Measurements from ENCODE around the gene DIPK1C.

DIPK1C gene

DNA sequence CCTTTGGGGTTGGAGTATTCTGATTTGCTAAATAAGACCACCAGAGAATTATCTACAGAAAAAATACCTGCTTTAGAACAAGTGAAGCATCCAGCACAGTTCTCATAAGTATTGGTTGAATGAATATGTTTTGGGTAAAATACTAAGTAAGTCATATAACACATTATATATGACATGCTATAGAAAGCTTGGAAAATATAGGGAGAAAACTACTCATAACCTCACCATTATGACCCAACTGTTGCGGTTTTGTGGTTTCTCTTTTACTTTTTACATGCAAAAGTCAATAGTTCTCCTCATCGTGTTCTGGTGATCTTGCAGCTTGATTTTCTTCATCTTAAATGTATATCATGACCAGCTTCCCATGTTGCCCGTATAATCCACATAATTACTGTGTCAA lies 66.2 kb downstream of the DIPK1C start:
- no peak overlapping the region for H2AFZ ChIP-seq (ENCODE audit: insufficient read depth, low read length, poor library complexity)
- no peak overlapping the region for H3K27ac ChIP-seq (ENCODE audit: low read depth, low read length)
- no peak overlapping the region for H3K4me2 ChIP-seq (ENCODE audit: low read length)
- no peak overlapping the region for H2BK120ac ChIP-seq (ENCODE audit: insufficient read depth, low read length, poor library complexity)
- H2BK5ac ChIP-seq (ENCODE audit: low read depth, low read length, poor library complexity), result no peak overlapping the region
- no peaks in the 10 kb centered on the region for H3K4me1 ChIP-seq (ENCODE audit: control insufficient read depth in 1 of 2, insufficient read depth in 2 of 2, low read length in 2 of 2)
- H3K79me2 ChIP-seq (ENCODE audit: control insufficient read depth, insufficient read depth, low read length, poor library complexity), result no peaks in the 10 kb centered on the region
- H3K23ac ChIP-seq (ENCODE audit: low read length), result no peak overlapping the region
- peaks cover 2% of the 10 kb centered on the region for H3K9me3 ChIP-seq (ENCODE audit: insufficient read depth, low read depth, low read length)
- WGBS (ENCODE audit: extremely low coverage, insufficient coverage, insufficient read length), result no CpG with 5 or more reads among the region's 3 CpGs
- no peak overlapping the region for H4K91ac ChIP-seq (ENCODE audit: low read depth, low read length)
- H3K27me3 ChIP-seq (ENCODE audit: insufficient read depth, low read length), result no peaks in the 10 kb centered on the region
- H4K12ac ChIP-seq (ENCODE audit: low read depth, low read length), result no peak overlapping the region
- no peak overlapping the region for H3K14ac ChIP-seq (ENCODE audit: low read length)
- DNase-seq, result no peak
- no peak overlapping the region for H3K4ac ChIP-seq (ENCODE audit: low read depth, low read length)
- H3K18ac ChIP-seq (ENCODE audit: low read length), result no peak overlapping the region
- no peak overlapping the region for H2AK5ac ChIP-seq (ENCODE audit: low read length)
- H3K36me3 ChIP-seq (ENCODE audit: control insufficient read depth in 1 of 2, insufficient read depth in 2 of 2, low read length in 2 of 2), result no peaks in the 10 kb centered on the region
- H3K4me3 ChIP-seq (ENCODE audit: low read depth, low read length), result no peak overlapping the region
- no peak overlapping the region for H4K8ac ChIP-seq (ENCODE audit: low read depth, low read length)
- H3K79me1 ChIP-seq (ENCODE audit: low read length), result no peaks in the 10 kb centered on the region
- no peak overlapping the region for H3K9ac ChIP-seq (ENCODE audit: low read length)
- H2BK12ac ChIP-seq (ENCODE audit: low read length), result no peak overlapping the region

DNA sequence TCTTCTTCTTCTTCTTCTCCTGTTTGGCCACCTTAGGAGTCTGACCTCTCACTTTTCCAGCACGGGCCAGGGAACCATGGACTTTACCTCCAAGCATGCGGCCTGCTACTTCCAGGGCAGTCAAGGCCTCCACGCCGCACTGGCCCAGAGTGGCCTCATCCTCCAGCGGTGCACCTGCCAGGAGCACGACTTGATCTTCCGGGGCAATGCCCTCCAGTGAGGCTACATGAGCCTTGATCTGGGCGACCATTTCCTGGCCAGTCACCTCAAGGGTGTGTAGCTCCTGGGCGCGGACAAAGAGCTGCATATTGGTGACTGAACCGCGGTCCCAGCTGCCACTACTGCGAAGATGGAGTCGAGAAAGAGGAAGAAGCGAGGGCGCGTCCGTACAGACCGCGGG lies 67.1 kb downstream of the DIPK1C start:
- Histone ChIP-seq H3K9ac (ENCODE audit: low read length) (no peak overlapping the region), H3K18ac (ENCODE audit: low read length) (no peak overlapping the region), H3K4me1 (ENCODE audit: control insufficient read depth in 1 of 2, insufficient read depth in 2 of 2, low read length in 2 of 2) (no peaks in the 10 kb centered on the region), H3K79me2 (ENCODE audit: control insufficient read depth, insufficient read depth, low read length, poor library complexity) (no peaks in the 10 kb centered on the region), H3K4me2 (ENCODE audit: low read length) (no peak overlapping the region), H3K4ac (ENCODE audit: low read depth, low read length) (no peak overlapping the region), H3K27ac (ENCODE audit: low read depth, low read length) (no peak overlapping the region), H4K12ac (ENCODE audit: low read depth, low read length) (no peak overlapping the region), H2AFZ (ENCODE audit: insufficient read depth, low read length, poor library complexity) (no peak overlapping the region), H3K14ac (ENCODE audit: low read length) (no peak overlapping the region), H2BK120ac (ENCODE audit: insufficient read depth, low read length, poor library complexity) (no peak overlapping the region), H2AK5ac (ENCODE audit: low read length) (no peak overlapping the region), H3K27me3 (ENCODE audit: insufficient read depth, low read length) (no peaks in the 10 kb centered on the region), H3K23ac (ENCODE audit: low read length) (no peak overlapping the region), H2BK12ac (ENCODE audit: low read length) (no peak overlapping the region), H3K36me3 (ENCODE audit: control insufficient read depth in 1 of 2, insufficient read depth in 2 of 2, low read length in 2 of 2) (no peaks in the 10 kb centered on the region), H2BK5ac (ENCODE audit: low read depth, low read length, poor library complexity) (no peak overlapping the region), H3K79me1 (ENCODE audit: low read length) (no peaks in the 10 kb centered on the region), H4K8ac (ENCODE audit: low read depth, low read length) (no peak overlapping the region), H3K4me3 (ENCODE audit: low read depth, low read length) (no peak overlapping the region), H3K9me3 (ENCODE audit: insufficient read depth, low read depth, low read length) (no peaks in the 10 kb centered on the region), H4K91ac (ENCODE audit: low read depth, low read length) (no peak overlapping the region)
- no CpG with 5 or more reads among the region's 20 CpGs for WGBS (ENCODE audit: extremely low coverage, insufficient coverage, insufficient read length)
- no peak for DNase-seq

DNA sequence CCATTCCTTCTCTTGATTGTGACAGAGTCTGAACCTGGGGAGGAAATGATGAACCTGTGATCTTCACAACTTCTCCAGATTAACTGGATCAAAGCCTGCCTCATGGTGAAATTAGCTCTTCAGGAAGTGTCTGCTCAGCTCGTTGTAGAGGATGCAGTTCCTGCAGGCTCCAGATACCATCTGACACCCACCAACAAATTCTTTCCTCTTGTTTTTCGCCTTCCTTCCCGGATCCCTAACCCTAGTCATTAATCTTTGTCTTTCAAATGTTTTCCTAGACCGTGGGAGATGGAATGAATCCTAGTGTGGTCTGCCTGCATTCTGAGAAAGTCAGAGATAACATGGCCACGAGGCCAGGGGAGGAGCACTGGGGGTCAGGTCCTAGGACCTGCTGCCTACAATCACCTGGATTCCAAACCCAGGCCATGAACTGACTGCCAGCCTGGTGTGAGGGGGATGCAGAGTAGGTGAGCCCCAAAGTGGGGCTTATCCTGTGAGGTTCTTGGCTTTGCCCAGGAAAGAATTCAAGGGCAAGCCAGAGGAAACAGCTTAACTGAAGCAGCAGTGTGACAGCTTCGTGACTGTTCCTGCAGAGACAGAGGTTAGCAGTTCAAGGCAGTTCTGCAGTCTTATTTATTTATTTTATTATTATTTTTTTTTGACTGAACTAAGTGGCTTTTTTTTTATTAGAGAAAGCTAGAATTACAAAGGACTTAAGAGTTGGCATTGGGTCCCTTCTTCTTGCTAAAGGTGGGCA lies 67.8 kb downstream of the DIPK1C start:
- Histone ChIP-seq H3K27me3 (ENCODE audit: insufficient read depth, low read length) (no peaks in the 10 kb centered on the region), H3K9ac (ENCODE audit: low read length) (no peak overlapping the region), H2AK5ac (ENCODE audit: low read length) (no peak overlapping the region), H3K9me3 (ENCODE audit: insufficient read depth, low read depth, low read length) (no peaks in the 10 kb centered on the region), H3K4me3 (ENCODE audit: low read depth, low read length) (no peak overlapping the region), H4K12ac (ENCODE audit: low read depth, low read length) (no peak overlapping the region), H2AFZ (ENCODE audit: insufficient read depth, low read length, poor library complexity) (no peak overlapping the region), H2BK120ac (ENCODE audit: insufficient read depth, low read length, poor library complexity) (no peak overlapping the region), H2BK12ac (ENCODE audit: low read length) (no peak overlapping the region), H3K14ac (ENCODE audit: low read length) (no peak overlapping the region), H3K79me1 (ENCODE audit: low read length) (no peaks in the 10 kb centered on the region), H3K27ac (ENCODE audit: low read depth, low read length) (no peak overlapping the region), H3K79me2 (ENCODE audit: control insufficient read depth, insufficient read depth, low read length, poor library complexity) (no peaks in the 10 kb centered on the region), H2BK5ac (ENCODE audit: low read depth, low read length, poor library complexity) (no peak overlapping the region), H3K4me2 (ENCODE audit: low read length) (no peak overlapping the region), H3K23ac (ENCODE audit: low read length) (no peak overlapping the region), H3K18ac (ENCODE audit: low read length) (no peak overlapping the region), H4K8ac (ENCODE audit: low read depth, low read length) (no peak overlapping the region), H3K36me3 (ENCODE audit: control insufficient read depth in 1 of 2, insufficient read depth in 2 of 2, low read length in 2 of 2) (no peaks in the 10 kb centered on the region), H3K4ac (ENCODE audit: low read depth, low read length) (no peak overlapping the region), H3K4me1 (ENCODE audit: control insufficient read depth in 1 of 2, insufficient read depth in 2 of 2, low read length in 2 of 2) (no peaks in the 10 kb centered on the region), H4K91ac (ENCODE audit: low read depth, low read length) (no peak overlapping the region)
- WGBS (ENCODE audit: extremely low coverage, insufficient coverage, insufficient read length), result no CpG with 5 or more reads among the region's 6 CpGs
- DNase-seq, result no peak

DNA sequence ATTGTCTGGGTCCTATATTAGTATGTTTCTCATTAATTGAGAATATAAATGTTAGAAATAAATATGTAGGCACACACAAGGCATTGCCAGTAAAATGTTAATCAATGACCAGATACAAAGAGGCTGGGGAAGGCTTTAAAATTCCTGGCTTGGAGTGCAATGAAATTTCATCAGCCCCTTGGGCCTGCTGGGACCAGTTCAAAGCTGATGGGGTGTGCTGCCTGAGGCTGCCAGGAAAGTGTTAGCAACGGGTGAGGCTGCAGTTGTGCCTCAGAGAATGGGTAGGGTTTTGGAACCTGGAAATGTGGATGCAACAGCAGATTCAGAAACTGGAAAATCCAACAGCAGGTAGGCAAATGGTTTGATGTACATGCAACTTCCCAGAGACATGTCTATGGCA lies 68.9 kb downstream of the DIPK1C start:
- Histone ChIP-seq H3K4me3 (ENCODE audit: low read depth, low read length) (no peak overlapping the region), H3K79me1 (ENCODE audit: low read length) (no peaks in the 10 kb centered on the region), H3K9me3 (ENCODE audit: insufficient read depth, low read depth, low read length) (no peaks in the 10 kb centered on the region), H4K12ac (ENCODE audit: low read depth, low read length) (no peak overlapping the region), H3K23ac (ENCODE audit: low read length) (no peak overlapping the region), H3K79me2 (ENCODE audit: control insufficient read depth, insufficient read depth, low read length, poor library complexity) (no peaks in the 10 kb centered on the region), H3K4me2 (ENCODE audit: low read length) (no peak overlapping the region), H2BK120ac (ENCODE audit: insufficient read depth, low read length, poor library complexity) (no peak overlapping the region), H3K18ac (ENCODE audit: low read length) (no peak overlapping the region), H4K91ac (ENCODE audit: low read depth, low read length) (no peak overlapping the region), H2AK5ac (ENCODE audit: low read length) (no peak overlapping the region), H3K4ac (ENCODE audit: low read depth, low read length) (no peak overlapping the region), H3K9ac (ENCODE audit: low read length) (no peak overlapping the region), H3K4me1 (ENCODE audit: control insufficient read depth in 1 of 2, insufficient read depth in 2 of 2, low read length in 2 of 2) (no peaks in the 10 kb centered on the region), H3K14ac (ENCODE audit: low read length) (no peak overlapping the region), H3K27ac (ENCODE audit: low read depth, low read length) (no peak overlapping the region), H2BK12ac (ENCODE audit: low read length) (no peak overlapping the region), H2AFZ (ENCODE audit: insufficient read depth, low read length, poor library complexity) (no peak overlapping the region), H3K27me3 (ENCODE audit: insufficient read depth, low read length) (no peaks in the 10 kb centered on the region), H2BK5ac (ENCODE audit: low read depth, low read length, poor library complexity) (no peak overlapping the region), H4K8ac (ENCODE audit: low read depth, low read length) (no peak overlapping the region), H3K36me3 (ENCODE audit: control insufficient read depth in 1 of 2, insufficient read depth in 2 of 2, low read length in 2 of 2) (no peaks in the 10 kb centered on the region)
- WGBS (ENCODE audit: extremely low coverage, insufficient coverage, insufficient read length), result no CpG with 5 or more reads among the region's 1 CpG
- DNase-seq, result no peak

Measured in trophoblast cell (in vitro differentiated cells and primary cell).